NCI-H187 treated with DMSO at 0.1 percent for 48 hours (cell line): Measurements from ENCODE around the gene PHF1.
"Not testable (repeated sequence)": the region's sequence is repeated elsewhere in the genome, so short reads cannot be mapped to it uniquely, and the experiment has no call there.

ENCODE experiments used
- DNase-seq: peaks from one replicate; lab custom pipeline; 2025; lab: John Stamatoyannopoulos, UW

Gene PHF1

DNA sequence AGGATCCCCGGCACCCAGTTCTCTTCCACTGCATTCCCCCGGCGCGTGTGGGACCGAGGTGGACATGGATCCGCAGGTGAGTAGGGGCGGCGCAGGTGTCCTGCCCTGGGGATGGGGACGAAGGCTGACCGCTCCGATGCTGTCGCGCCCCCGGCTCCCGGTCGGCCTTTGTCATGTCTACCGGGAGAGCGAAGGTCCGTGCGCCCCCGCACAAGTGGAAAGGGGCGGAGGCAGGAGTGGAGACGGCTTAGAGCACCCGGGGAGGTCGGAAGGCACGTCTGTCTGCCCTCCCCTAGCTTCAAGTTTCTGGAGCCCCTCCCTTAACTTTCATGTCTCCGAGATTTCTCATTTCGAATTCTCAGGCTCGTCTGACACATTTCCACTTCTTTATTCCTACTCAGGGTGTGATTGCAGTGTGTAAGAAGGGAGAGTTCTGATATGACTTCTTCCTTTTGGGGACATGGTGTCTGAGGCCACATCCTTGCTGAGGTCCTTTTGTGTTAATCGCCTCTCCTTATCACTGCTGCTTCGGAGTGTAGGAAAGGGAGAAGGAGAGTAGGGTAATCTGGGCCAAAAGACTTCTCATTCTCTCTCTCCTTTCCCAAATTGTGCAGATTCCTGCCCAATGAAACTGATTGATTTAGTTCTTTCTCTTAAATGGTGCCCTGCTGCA lies 18.8 kb upstream of the PHF1 start:
- no peak for DNase-seq

DNA sequence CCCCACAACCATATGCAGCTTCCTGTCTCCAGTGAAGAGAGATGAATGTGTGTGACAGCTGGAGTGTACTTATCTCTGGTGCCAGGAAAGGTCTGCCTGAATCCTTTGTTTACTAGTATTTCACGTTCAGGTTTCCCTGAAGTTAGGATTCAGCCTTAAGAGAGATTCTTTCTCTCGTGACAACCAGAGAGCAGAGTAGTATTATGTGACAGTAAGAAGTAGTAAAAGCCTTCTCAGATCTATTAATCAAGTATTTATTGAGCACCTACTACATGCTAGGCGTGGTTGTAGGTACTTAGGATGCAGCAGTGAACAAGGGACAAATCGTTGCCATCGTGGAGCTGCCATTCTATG lies 18.2 kb upstream of the PHF1 start:
- no peak for DNase-seq

DNA sequence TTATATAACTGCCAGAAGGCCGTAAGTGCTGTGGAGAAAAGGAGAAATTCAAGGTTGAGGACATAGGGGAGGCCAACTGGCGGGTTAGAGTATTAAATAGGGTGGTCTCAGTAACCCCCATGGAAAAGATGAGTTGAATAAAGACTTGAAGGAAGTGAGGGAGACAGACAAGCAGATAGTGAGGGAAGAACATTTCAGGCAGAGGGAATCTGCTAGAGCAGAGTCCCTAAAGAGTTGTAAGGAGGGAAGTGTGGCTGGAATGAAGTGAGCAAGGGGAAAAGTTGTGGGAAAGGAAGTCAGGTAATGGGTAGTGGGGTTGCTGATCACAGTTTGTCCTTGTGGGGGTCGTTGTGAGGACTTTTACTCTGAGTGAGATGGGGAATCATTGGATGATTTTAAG lies 17.8 kb upstream of the PHF1 start:
- DNase-seq, result no peak

DNA sequence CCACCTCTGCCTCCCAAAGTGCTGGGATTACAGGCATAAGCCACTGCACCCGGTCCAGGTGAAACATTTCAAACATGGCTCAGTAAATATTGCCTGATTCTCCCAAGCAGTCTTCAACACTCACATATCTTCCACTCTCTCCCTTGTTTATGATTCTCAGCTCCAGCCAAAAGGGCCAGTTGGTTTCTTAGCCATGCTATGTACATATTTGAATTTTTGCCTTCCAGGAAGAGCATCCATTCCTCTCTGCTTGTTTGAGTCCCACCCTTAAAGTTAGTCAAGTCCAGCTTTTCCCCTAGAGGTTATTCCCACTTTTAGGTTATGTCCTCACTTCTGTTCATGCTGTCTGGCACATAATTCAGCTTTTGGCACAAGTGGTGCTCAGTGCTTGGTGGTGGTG lies 13.3 kb upstream of the PHF1 start:
- DNase-seq, result no peak

DNA sequence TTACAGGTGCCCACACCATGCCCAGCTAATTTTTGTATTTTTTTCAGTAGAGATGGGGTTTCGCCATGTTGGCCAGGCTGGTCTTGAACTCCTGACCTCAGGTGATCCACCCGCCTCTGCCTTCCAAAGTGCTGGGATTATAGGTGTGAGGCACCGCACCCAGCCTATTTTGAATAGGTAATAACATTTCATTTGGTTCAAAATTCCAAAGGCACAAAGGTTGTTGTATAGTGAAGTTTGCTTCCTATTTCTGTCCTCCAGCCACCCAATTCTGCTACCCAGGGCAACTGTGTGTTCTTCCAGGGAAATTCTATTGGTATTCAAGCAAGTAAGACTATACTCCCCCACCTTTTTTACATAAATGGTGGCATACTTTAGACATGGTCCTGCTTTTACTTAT lies 12.2 kb upstream of the PHF1 start:
- DNase-seq, result not testable (repeated sequence)

DNA sequence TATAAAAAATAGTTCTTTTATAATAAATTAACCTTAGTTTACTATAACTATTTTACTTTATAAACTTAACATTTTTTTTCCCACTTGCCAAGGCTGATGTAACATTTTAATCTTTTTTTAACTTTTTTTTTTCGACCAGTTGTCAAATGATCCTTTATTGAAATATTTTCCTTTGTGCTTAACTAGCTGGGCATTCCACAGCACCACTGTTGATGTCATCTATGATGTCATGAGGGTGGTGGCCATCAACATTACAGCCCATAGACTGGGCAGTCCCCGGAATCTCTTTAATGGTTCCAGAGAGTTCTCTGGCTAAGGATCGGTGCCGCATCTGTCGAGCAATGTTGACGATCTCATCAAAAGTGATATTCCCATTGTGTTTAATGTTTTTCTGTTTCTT lies 10.9 kb upstream of the PHF1 start:
- DNase-seq, result not testable (repeated sequence)

DNA sequence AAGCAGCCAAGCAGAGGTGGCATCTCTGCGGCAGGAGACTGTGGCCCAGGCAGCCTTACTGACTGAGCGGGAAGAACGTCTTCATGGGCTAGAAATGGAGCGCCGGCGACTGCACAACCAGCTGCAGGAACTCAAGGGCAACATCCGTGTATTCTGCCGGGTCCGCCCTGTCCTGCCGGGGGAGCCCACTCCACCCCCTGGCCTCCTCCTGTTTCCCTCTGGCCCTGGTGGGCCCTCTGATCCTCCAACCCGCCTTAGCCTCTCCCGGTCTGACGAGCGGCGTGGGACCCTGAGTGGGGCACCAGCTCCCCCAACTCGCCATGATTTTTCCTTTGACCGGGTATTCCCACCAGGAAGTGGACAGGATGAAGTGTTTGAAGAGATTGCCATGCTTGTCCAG lies 5.9 kb upstream of the PHF1 start:
- no peak for DNase-seq

DNA sequence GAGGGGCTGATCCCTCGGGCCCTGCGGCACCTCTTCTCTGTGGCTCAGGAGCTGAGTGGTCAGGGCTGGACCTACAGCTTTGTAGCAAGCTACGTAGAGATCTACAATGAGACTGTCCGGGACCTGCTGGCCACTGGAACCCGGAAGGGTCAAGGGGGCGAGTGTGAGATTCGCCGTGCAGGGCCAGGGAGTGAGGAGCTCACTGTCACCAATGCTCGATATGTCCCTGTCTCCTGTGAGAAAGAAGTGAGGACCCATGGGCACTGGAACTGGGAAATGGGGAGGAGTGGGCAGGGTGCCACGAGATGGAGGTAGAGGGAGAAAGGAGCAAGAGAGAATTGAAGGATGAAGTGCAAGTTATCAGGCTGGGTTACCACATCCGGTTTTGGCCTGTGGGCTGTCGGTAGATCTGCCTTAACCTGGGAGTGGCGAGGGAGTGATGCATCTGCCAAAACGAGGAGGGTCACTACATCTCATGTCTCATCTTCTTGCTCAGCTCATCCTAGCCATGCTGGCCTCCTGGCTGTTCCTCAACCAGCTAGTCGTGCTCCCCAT lies 5.4 kb upstream of the PHF1 start:
- DNase-seq, result no peak

DNA sequence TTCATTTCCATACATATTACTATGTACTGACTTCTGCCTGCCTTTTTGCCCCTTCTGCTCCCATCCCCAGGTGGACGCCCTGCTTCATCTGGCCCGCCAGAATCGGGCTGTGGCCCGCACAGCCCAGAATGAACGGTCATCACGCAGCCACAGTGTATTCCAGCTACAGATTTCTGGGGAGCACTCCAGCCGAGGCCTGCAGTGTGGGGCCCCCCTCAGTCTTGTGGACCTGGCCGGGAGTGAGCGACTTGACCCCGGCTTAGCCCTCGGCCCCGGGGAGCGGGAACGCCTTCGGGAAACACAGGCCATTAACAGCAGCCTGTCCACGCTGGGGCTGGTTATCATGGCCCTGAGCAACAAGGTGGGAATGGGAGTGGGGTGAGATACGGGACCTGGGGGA lies 4.7 kb upstream of the PHF1 start:
- no peak for DNase-seq

DNA sequence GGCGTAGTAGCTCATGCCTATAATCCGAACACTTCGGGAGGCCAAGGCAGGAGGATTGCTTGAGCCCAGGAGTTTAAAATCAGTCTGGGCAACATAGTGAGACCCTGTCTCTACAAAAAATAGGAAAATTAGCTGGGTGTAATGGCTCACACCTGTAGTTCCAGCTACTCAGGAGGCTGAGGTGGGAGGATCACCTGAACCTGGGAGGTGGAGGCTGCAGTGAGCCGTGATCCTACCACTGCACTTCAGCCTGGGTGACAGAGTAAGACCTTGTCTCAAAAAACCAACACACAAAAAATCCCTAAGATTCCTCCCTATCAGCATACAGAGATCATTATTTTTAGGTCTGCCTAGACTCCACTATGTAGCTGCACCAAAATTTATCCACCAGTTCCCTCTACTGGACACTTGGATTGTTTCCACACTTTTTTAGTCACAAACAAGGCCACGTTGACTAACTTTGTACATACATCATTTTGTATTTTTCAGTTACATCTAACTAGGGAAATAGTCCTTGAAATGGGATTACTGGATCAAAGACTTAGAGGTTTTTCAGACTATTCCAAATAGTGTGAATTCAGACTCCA lies 3.6 kb upstream of the PHF1 start:
- DNase-seq, result no peak

DNA sequence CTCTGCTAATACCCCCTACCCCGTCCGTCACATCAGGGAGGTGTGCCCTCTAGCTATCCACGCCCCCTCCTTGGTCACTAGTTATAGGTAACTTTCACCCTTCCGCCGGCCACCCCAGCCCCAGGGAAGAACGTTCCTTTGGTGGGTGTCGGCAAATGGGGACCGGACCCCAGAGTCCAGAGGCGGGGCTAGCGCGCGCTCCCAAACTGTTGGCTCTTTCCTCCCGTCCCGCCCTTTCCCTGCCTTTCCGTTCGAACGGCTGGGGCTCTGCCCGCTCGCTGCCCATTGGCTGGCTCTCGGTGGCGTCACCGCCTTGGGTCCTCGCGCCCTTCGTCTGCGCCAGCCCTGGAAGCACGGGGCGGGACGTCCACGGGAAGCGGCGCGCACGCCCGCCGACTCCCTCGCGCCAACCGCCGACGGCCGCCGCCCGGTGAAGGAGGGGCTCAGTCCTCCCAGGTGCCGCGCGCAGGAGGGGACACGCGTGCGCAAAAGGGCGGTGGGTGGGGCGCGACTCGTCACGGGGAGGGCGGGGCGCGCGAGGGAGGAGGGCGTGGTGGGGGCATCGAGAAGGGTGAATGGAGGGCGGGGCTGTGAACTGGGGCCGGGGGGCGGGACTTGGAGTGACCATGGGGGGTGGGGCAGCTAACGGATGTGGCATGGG lies 634 bp upstream of the PHF1 start:
- DNase-seq, result peak; percentile 80

DNA sequence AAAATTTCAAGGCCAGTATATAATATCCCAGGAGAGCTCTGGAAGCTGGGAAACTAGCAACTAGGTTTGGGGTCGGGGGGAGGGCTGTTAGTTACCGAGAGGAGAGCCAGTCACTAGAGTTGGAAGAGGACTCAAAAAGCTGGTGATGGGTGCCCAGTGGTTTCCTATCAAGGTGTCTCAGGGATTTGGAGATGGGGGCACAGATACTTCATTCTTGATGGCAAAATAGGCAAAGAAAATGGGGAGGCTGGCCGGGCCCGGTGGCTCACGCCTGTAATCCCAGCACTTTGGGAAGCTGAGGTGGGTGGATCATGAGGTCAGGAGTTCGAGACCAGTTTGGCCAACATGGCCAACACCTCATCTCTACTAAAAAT lies 805 bp downstream of the PHF1 start:
- no peak for DNase-seq

DNA sequence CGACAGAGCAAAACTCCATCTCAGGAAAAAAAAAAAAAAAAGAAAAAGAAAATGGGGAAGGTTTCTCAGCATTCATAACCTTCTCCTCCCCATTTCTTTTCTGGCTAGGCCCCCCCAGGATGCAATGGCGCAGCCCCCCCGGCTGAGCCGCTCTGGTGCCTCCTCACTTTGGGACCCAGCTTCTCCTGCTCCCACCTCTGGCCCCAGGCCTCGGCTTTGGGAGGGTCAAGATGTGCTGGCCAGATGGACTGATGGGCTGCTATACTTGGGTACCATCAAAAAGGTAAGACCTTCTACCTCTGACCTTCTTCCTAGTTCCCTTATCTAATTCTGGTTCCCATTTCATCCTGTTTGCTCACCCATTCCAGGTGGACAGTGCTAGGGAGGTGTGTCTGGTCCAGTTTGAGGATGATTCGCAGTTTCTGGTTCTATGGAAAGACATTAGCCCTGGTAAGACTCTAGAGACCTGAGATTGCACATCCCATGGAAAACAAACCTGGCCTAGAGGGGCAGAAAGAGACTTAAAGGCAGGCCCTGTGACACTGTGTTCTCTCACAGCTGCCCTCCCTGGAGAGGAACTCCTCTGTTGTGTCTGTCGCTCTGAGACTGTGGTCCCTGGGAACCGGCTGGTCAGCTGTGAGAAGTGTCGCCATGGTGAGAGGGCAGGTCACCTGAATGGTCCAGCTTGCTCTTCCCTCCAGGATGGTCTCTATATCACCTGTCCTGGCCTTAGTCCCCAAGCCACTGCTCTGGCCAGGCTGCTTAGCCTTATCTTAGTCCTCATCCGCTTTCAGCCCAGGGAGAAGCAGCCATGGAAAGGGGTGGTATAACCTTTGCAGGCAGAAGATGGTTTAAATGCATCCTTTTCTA lies 1.6 kb downstream of the PHF1 start:
- no peak for DNase-seq

DNA sequence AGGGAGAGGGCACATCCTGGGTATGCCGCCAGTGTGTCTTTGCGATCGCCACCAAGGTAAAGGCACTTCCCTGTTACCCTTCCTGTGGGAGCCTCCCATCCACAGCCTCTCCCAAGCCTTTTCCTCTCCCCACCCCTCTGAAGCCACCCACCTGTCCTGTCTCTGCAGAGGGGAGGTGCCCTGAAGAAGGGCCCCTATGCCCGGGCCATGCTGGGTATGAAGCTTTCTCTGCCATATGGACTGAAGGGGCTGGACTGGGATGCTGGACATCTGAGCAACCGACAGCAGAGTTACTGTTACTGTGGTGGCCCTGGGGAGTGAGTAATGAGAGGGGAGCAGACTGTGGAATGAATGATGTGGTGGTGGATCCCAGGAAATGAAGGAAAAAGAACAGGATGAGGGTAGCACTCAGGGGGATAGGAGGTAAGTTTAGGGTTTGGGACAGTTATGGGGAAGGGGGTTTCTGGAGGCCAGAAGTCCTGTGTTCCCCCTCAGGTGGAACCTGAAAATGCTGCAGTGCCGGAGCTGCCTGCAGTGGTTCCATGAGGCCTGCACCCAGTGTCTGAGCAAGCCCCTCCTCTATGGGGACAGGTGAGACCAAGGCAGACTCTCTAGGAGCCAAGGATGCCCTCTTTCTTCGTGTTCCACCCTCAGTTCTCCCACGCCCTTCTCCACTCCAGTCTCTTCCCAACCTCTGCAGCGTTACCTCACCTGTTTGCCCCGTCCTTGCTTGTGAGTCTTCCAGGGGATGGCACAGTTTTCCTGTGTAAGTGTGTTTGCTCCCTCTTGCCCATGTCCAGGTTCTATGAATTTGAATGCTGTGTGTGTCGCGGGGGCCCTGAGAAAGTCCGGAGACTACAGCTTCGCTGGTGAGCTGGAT lies 2.7 kb downstream of the PHF1 start:
- DNase-seq, result no peak

DNA sequence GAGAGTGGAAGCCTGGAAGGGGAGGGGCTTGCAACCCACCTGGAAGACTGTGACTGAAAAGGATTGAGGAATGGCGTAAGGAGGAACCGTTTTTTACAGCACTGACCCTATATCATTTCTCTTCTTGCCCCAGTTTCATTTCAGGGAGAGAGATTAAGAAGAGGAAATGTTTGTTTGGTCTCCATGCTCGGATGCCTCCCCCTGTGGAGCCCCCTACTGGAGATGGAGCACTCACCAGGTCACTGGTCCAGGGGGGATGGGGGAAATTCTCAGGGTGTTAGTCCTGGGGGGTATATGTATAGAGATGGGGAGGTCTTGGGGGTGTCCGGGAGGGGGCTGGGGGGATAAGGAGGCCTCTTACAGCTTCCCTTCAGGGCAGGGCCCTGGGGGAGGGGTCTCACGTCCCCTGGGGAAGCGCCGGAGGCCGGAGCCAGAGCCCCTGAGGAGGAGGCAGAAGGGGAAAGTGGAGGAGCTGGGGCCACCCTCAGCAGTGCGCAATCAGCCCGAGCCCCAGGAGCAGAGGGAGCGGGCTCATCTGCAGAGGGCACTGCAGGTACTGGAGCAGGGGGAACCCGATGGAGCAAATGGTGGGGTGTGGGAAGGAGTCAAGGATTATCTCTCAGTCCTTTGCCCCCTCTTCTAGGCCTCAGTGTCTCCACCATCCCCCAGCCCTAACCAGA lies 3.9 kb downstream of the PHF1 start:
- DNase-seq, result no peak

DNA sequence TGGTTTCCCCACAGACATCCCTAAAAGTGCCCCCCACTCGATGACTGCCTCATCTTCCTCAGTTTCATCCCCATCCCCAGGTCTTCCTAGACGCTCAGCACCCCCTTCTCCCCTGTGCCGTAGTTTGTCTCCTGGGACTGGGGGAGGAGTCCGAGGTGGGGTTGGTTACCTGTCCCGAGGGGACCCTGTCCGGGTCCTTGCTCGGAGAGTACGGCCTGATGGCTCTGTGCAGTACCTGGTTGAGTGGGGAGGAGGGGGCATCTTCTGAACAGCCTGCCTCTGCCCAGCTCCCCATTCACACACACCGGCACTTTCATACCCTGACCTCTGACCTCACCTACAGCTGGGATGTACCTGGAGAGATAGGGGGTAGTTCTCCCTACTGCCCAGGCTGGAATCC lies 5.0 kb downstream of the PHF1 start:
- DNase-seq, result no peak

DNA sequence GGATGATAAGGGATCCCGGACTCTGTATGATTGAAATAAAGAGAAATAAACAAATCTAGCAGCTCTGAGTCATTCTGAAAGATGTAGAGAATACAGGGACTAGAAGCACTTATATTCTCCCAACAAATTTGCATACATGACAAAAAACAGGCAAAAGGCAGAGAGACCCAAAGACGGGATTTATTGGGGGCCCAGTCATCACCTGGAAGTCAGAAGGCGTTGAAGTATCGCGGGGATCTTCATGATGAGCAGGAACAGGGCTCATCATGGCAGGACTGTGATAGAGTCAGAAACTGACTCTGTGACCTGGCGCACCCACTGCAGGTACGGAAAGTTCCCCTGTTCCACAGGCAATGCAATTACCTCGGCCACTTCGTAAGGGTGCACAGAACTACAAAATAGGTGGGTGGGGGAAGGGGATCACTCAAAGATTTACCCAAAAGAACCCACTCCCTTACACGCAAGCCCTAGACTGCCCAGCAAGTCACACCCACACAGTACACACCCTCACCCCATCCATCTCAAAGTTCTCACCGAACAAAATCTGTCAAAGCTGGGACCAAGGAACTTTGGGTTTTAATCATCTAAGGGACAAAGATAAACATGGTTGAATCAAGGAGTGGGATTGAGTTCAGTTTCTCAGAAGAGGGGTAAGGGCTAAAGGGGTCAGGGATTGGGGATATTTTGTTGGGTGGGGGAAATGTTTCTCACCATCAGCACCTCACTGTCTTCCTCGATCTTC lies 5.7 kb downstream of the PHF1 start:
- DNase-seq, result no peak

DNA sequence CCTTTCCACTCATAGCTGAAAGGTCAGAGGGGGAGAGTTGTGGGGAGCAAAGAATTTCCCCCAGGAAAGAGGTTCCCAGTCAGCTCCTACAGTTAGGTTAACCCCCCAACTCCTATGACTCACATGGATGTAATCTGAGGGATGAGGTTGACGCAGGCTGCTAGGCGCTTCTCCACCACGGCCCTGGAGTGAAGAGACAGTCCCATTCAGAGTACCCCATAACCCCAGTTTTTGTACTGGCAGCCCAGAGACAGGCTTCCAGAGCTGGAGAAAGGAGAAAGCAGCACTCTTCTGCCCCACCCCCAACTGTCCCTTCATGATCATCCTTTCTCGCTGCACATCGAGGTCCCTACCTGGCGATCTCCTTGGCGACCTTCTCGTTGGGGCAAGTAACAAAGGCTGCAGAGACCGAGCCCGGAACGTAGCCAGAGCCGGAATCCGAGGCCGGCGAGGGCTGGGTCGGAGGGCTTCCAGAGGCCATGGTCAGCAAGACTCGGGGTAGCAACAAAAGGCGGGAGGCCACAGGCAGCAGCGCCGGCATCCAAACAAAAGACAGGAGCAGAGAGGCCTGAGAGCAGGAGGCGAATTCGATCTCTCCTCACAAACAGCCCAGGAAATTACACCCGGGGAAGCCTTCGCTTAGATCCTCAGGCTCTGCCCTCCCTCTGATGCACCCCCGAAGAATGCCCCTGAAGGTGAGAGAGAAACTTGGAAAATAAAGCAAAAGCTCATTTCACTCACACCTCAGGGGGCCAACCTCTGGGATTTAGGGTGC lies 6.5 kb downstream of the PHF1 start:
- DNase-seq, result no peak

DNA sequence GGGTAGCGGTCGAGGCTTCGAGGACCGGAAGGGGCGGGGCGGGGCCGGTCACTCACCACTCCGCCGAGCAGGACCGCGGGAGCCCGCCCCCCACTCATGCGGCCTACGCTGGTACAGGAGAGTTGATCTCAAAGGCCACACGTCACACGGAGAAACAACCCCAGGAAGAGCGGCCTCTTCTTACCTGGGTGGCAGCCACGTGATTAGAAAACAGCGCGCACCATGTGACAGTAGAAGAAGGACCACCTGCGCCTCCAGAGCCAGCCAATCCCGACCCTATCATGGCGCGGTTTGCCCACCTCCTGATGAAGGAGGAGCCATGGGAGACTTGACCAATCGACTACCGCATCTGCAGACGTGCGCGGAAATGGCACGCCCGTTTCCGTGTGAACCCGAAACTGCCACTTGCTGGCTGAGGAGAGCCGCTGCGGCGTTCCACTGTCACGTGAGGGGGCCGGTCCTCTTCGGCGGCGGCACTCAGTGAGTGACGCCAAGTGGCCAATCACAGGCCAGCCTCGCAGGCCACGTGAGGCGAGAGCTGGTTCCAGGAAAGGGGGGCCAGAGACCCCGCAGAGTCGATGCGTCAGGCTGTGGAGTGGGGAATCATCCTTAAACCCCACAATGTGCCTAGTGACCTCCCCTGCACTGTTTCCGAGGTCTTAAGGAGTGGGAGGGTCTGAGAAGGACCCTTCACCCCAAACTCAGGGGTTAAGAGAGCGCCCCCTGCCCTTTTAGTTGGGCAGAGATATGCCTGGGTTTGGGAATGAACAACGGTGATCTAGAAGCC lies 7.3 kb downstream of the PHF1 start, which contains the start of gene CUTA:
Gene CUTA, minus strand, starts transcription at position 205 of the 787 bp plus-strand sequence. Its CDS starts 107 bp downstream, at position 98.
- DNase-seq, result peak; percentile 92
